GM12878 (cell line): ENCODE data around the gene TRAPPC12. TPM values are rescaled to one million over a fixed set of nuclear protein-coding genes. Genes with fewer than 3 reads are reported as not detected.

Source experiments
- ATAC-seq: fragments of 200-7000 bp; cut with Tn5 transposase; 3 replicates; pipeline ENCODE4 v1.9.1; 2020; ENCODE audit warnings: mild to moderate bottlenecking, moderate library complexity
- BruUV-seq: library from RNA; stranded (reverse); fragments of 400-500 nt; replicated peaks from 2 replicates; lab custom pipeline; 2021; lab: Mats Ljungman, UMichigan
- CTCF ChIA-PET: fragments of 300-600 bp; sonication (Branson Sonifier 250); formaldehyde crosslinking; extraction: SDS; loops from one replicate; lab custom pipeline; 2021; ENCODE audit warnings: inconsistent platforms; lab: Yijun Ruan, JAX
- POLR2A ChIA-PET: fragments of 350-600 bp; formaldehyde crosslinking; extraction: SDS; loops from one replicate; lab custom pipeline; 2021; ENCODE audit warnings: inconsistent platforms; lab: Charles Lee
- RAD21 ChIA-PET: fragments of 300-600 bp; sonication (Branson Sonifier 250); formaldehyde crosslinking; loops from one replicate; lab custom pipeline; 2023; ENCODE audit warnings: antibody characterized with exemption; ENCODE audit not compliant: unreplicated experiment; lab: Charles Lee
- SMC1A ChIA-PET: fragments of 300-600 bp; sonication (Branson Sonifier 250); formaldehyde crosslinking; loops from one replicate; lab custom pipeline; 2023; ENCODE audit not compliant: unreplicated experiment, uncharacterized antibody; lab: Charles Lee
- DNase-seq: peaks from one replicate; pipeline ENCODE4 v3.0.0-alpha.2; 2011; ENCODE audit warnings: low read depth, low spot score
- FAIRE-seq: peaks from 3 replicates; lab custom pipeline; 2011; peaks lifted over from hg19 to GRCh38; lab: Jason Lieb, UNC
- H2AFZ ChIP-seq: 2 replicates; pipeline ENCODE4 v1.6.0; 2011; ENCODE audit warnings: low read depth, low read length, control low read depth; ENCODE audit not compliant: control insufficient read depth
- H3K27ac ChIP-seq: 2 replicates; pipeline ENCODE4 v1.5.1; 2011; ENCODE audit warnings: control low read depth; ENCODE audit not compliant: control insufficient read depth, insufficient read depth
- H3K27me3 ChIP-seq, 2 experiments: replicated peaks in 1 of 2; 2 replicates each; pipeline versions ENCODE4 v1.6.0 to v1.6.1; 2011; ENCODE audit warnings: low read length in 1 of 2; ENCODE audit not compliant: control insufficient read depth in 2 of 2, insufficient read depth in 2 of 2
- H3K36me3 ChIP-seq, 2 experiments: 2 replicates each; pipeline ENCODE4 v1.5.1; 2011; ENCODE audit warnings: low read length in 1 of 2; ENCODE audit not compliant: control insufficient read depth in 2 of 2, insufficient read depth in 2 of 2
- H3K4me1 ChIP-seq: 2 replicates; pipeline ENCODE4 v1.6.1; 2011; ENCODE audit warnings: mild to moderate bottlenecking, low read length, moderate library complexity, mixed read lengths; ENCODE audit not compliant: control insufficient read depth, insufficient read depth
- H3K4me2 ChIP-seq: 2 replicates; pipeline ENCODE4 v1.6.0; 2011; ENCODE audit warnings: control low read depth; ENCODE audit not compliant: control insufficient read depth, insufficient read depth
- H3K4me3 ChIP-seq: fragments of 200-600 bp; sonication (generic); 2 replicates; pipeline ENCODE4 v1.5.1; 2016
- H3K79me2 ChIP-seq: 2 replicates; pipeline ENCODE4 v1.6.0; 2011; ENCODE audit warnings: low read length; ENCODE audit not compliant: control insufficient read depth, insufficient read depth
- H3K9ac ChIP-seq: 2 replicates; pipeline ENCODE4 v1.8.0; 2011; ENCODE audit warnings: low read length, control low read depth, mixed read lengths; ENCODE audit not compliant: control insufficient read depth, insufficient read depth
- H3K9me3 ChIP-seq: replicated peaks from 3 replicates; pipeline ENCODE4 v1.5.1; 2011; ENCODE audit warnings: mild to moderate bottlenecking, low read length; ENCODE audit not compliant: control insufficient read depth, insufficient read depth
- H4K20me1 ChIP-seq: 2 replicates; pipeline ENCODE4 v1.6.0; 2011; ENCODE audit not compliant: control insufficient read depth, insufficient read depth
- ASH2L ChIP-seq: fragments of 300-600, 200-600 bp; sonication (generic); IDR thresholded peaks from 2 replicates; pipeline ENCODE4 v1.6.1; 2017; ENCODE audit warnings: low read depth, mild to moderate bottlenecking, borderline replicate concordance
- CBX3 ChIP-seq: fragments of 200-600 bp; sonication (generic); IDR thresholded peaks from 2 replicates; pipeline ENCODE4 v1.6.1; 2016; ENCODE audit warnings: low read depth, borderline replicate concordance
- CEBPB ChIP-seq, 2 experiments: fragments of 150-350 bp in 1 of 2; IDR thresholded peaks; 2 replicates each; pipeline ENCODE4 v1.6.1; 2012 to 2014; ENCODE audit warnings: low read depth in 2 of 2, low read length in 2 of 2, borderline replicate concordance in 1 of 2, inconsistent platforms in 1 of 2
- CHD4 ChIP-seq: fragments of 200-600 bp; sonication (generic); IDR thresholded peaks from 2 replicates; pipeline ENCODE4 v1.6.1; 2016; ENCODE audit warnings: mild to moderate bottlenecking
- E2F4 ChIP-seq: IDR thresholded peaks from 2 replicates; pipeline ENCODE4 v1.6.1; 2012; ENCODE audit warnings: low read depth, low read length, improper control_type of control experiment
- HCFC1 ChIP-seq: fragments of 150-350 bp; IDR thresholded peaks from 2 replicates; pipeline ENCODE4 v1.6.1; 2014; ENCODE audit warnings: low read length
- IRF5 ChIP-seq: fragments of 450-650 bp; IDR thresholded peaks from 2 replicates; pipeline ENCODE4 v1.6.1; 2017; ENCODE audit warnings: borderline replicate concordance
- KAT2A ChIP-seq: conservative IDR thresholded peaks from 2 replicates; pipeline ENCODE4 v1.6.1; 2011; ENCODE audit warnings: low read depth, low read length; ENCODE audit not compliant: control insufficient read depth
- LARP7 ChIP-seq: fragments of 450-650 bp; IDR thresholded peaks from 2 replicates; pipeline ENCODE4 v1.6.1; 2017; ENCODE audit warnings: mild to moderate bottlenecking
- MEF2B ChIP-seq: fragments of 450-650 bp; IDR thresholded peaks from 2 replicates; pipeline ENCODE4 v1.6.1; 2018; ENCODE audit warnings: mild to moderate bottlenecking, moderate library complexity; ENCODE audit not compliant: partially characterized antibody, poor library complexity, severe bottlenecking
- NR2C2 ChIP-seq: IDR thresholded peaks from 2 replicates; pipeline ENCODE4 v1.6.1; 2011; ENCODE audit warnings: borderline replicate concordance, low read depth; ENCODE audit not compliant: control insufficient read depth, insufficient read length
- POLR2A ChIP-seq: IDR thresholded peaks from 2 replicates; pipeline ENCODE4 v1.6.1; 2011; ENCODE audit warnings: low read depth, mild to moderate bottlenecking, low read length
- SUPT20H ChIP-seq: IDR thresholded peaks from 2 replicates; pipeline ENCODE4 v1.6.1; 2011; ENCODE audit warnings: low read depth, mild to moderate bottlenecking, low read length, moderate library complexity, borderline replicate concordance; ENCODE audit not compliant: control insufficient read depth
- YY1 ChIP-seq: IDR thresholded peaks from 2 replicates; pipeline ENCODE4 v1.6.1; 2011; ENCODE audit warnings: low read depth, mild to moderate bottlenecking, low read length
- ZBED1 ChIP-seq: IDR thresholded peaks from 2 replicates; pipeline ENCODE4 v1.6.1; 2016; ENCODE audit warnings: borderline replicate concordance
- ZNF274 ChIP-seq: IDR thresholded peaks from one replicate; pipeline ENCODE4 v1.8.0; 2011; ENCODE audit not compliant: insufficient read length, insufficient read depth
- ZSCAN29 ChIP-seq: fragments of 450-650 bp; IDR thresholded peaks from 2 replicates; pipeline ENCODE4 v1.6.1; 2017; ENCODE audit warnings: mild to moderate bottlenecking, moderate library complexity
- WGBS: methylation state at CpG from one replicate; pipeline ENCODE4 v1.1.6; 2016; ENCODE audit warnings: low lambda C conversion rate; ENCODE audit not compliant: insufficient replicate concordance, insufficient coverage; ENCODE audit errors: missing lambda C conversion rate; 5-methylcytosine and 5-hydroxymethylcytosine counted together
- in situ Hi-C: fragments of 300-500 bp; cut with MboI; formaldehyde crosslinking; loops from 9 replicates; pipeline ENCODE4 v1.14.3; 2018; ENCODE audit warnings: mixed read lengths
- intact Hi-C: fragments of 100-400 bp; cut with micrococcal nuclease; formaldehyde crosslinking; loops from one replicate; pipeline ENCODE4 v1.14.2; 2022; ENCODE audit not compliant: unreplicated experiment
- polyA plus RNA-seq, 11 experiments: library from polyadenylated mRNA; depleted of rRNA in 4 of 11; unstranded in 6 of 11; stranded (reverse) in 5 of 11; fragments of >200 nt; fragmentation: Nextera tagmentation in 4 of 11; fragmentation: Illumina TruSeq in 1 of 11; extraction: Ambion mirVana in 4 of 11; extraction: Trizol in 1 of 11; gene quantifications; 1 replicate in 1 of 11; 2 replicates in 10 of 11; pipeline versions ENCODE4 v1.2.1 to v1.2.3, GENCODE V29; 2011 to 2016; ENCODE audit warnings: inconsistent platforms in 2 of 11, missing spikeins in 2 of 11, low read depth in 1 of 11
- total RNA-seq, 4 experiments: library from RNA; depleted of rRNA in 3 of 4; stranded (reverse); fragments of >200 nt in 3 of 4; fragmentation: Illumina TruSeq in 1 of 4; extraction: Trizol in 1 of 4; gene quantifications; 2 replicates each; pipeline versions ENCODE4 v1.2.1 to v1.2.3, GENCODE V29; 2013 to 2021

TRAPPC12 gene
- total and polyA plus RNA-seq, 10 of the 15 experiments (the other 5 are each of a cell fraction or from before 2014, with no cell fraction given): 8.6 to 77.1 (median 37.4) TPM

- H3K4me3 ChIP-seq: no peak overlapping the region
- H3K27ac ChIP-seq: no peak overlapping the region
- RAD21 ChIA-PET: no interaction called here
- H2AFZ ChIP-seq: no peak overlapping the region
- peaks cover 9% of the 10 kb centered on the region for H3K4me1 ChIP-seq
- intact Hi-C loops (no loop called here), in situ Hi-C loops (no loop called here)
- no TSS peak for BruUV-seq
- SMC1A ChIA-PET: no interaction called here
- TF ChIP-seq ZNF274 (no peak), ASH2L (no peak), CBX3 (no peak), E2F4 (no peak)
- H3K36me3 ChIP-seq: peaks cover 6% of the 10 kb centered on the region in 2 experiments; a peak in 3 of 4 replicates
- H4K20me1 ChIP-seq: no peaks in the 10 kb centered on the region
- FAIRE-seq (no peak), ATAC-seq (no peak), DNase-seq (no peak)
- H3K4me2 ChIP-seq: no peak overlapping the region
- POLR2A ChIA-PET: no interaction called here
- WGBS: 84% methylated on average over 14 of the region's 14 CpGs
- no peaks in the 10 kb centered on the region for H3K9me3 ChIP-seq
- no peaks in the 10 kb centered on the region for H3K79me2 ChIP-seq
- H3K9ac ChIP-seq: no peak overlapping the region
- H3K27me3 ChIP-seq: no peaks in the 10 kb centered on the region
- CTCF ChIA-PET: no interaction called here
These were observed 97.0 kb downstream of the TRAPPC12 start for GRCh38 chr2:3476321-3476984.

GRCh38 chr2:3476985-3477327 is 97.5 kb downstream of the TRAPPC12 start:
- Histone ChIP-seq H2AFZ (no peak overlapping the region), H4K20me1 (no peaks in the 10 kb centered on the region), H3K27ac (no peak overlapping the region), H3K27me3 (no peaks in the 10 kb centered on the region), H3K9me3 (no peaks in the 10 kb centered on the region), H3K9ac (no peak overlapping the region), H3K4me1 (peaks cover 9% of the 10 kb centered on the region), H3K4me2 (no peak overlapping the region), H3K79me2 (no peaks in the 10 kb centered on the region), H3K4me3 (no peak overlapping the region), H3K36me3 (peaks cover 6% of the 10 kb centered on the region in 2 experiments; a peak in 3 of 4 replicates)
- WGBS: 73% methylated on average over 5 of the region's 5 CpGs
- ChIA-PET RAD21 (no interaction called here), CTCF (no interaction called here), POLR2A (no interaction called here), SMC1A (no interaction called here)
- BruUV-seq: no TSS peak
- ATAC-seq (no peak), FAIRE-seq (no peak), DNase-seq (no peak)
- intact Hi-C loops: no loop called here
- in situ Hi-C loops: no loop called here
- TF ChIP-seq IRF5: no peak
- TF ChIP-seq CHD4: no peak
- TF ChIP-seq YY1: no peak
- no peak for TF ChIP-seq ZBED1
- no peak for TF ChIP-seq NR2C2
- no peak for TF ChIP-seq CEBPB (IDR thresholded peaks at IDR 0.05; ENCODE audit: borderline replicate concordance in 1 of 2, low read depth in 2 of 2, low read length in 2 of 2)
- no peak for TF ChIP-seq LARP7
- no peak for TF ChIP-seq ZSCAN29
- no peak for TF ChIP-seq SUPT20H
- TF ChIP-seq HCFC1: no peak
- TF ChIP-seq MEF2B: no peak
- no peak for TF ChIP-seq KAT2A
- TF ChIP-seq POLR2A: no peak
